ENCODE data around the gene ARHGAP30.

The ARHGAP30 gene

GRCh38 chr1:161086457-161086856, 16.8 kb upstream of the ARHGAP30 start:
- no peaks in the 10 kb centered on the region for H3K9me3 ChIP-seq (replicated peaks in 1 of 2; ENCODE audit: control insufficient read depth in 2 of 2, insufficient read depth in 1 of 2, low read depth in 1 of 2, low read length in 2 of 2)
- H4K91ac ChIP-seq (ENCODE audit: low read depth, low read length, poor library complexity): no peak overlapping the region
- peak overlapping the region; percentile 35 for H2AK5ac ChIP-seq (ENCODE audit: low read depth, low read length)
- H3K14ac ChIP-seq (ENCODE audit: low read length): no peak overlapping the region
- H3K4me3 ChIP-seq (ENCODE audit: low read length in 2 of 2): no peak overlapping the region
- no peak overlapping the region for H3K27ac ChIP-seq (replicated peaks; ENCODE audit: low read length)
- no peaks in the 10 kb centered on the region for H3K79me1 ChIP-seq (ENCODE audit: low read depth, low read length)
- no peak overlapping the region for H3K23ac ChIP-seq (ENCODE audit: low read depth, low read length, poor library complexity)
- H2BK15ac ChIP-seq (ENCODE audit: low read length): no peak overlapping the region
- no peaks in the 10 kb centered on the region for H3K36me3 ChIP-seq (replicated peaks in 1 of 2; ENCODE audit: control insufficient read depth in 2 of 2, insufficient read depth in 2 of 2, low read length in 2 of 2)
- H4K8ac ChIP-seq (ENCODE audit: low read depth, low read length): no peak overlapping the region
- H3K4me1 ChIP-seq (ENCODE audit: control insufficient read depth in 2 of 2, insufficient read depth in 1 of 2, low read depth in 1 of 2, low read length in 2 of 2): peaks cover 0 to 2% of the 10 kb centered on the region in 2 donors
- H3K27me3 ChIP-seq (ENCODE audit: control insufficient read depth in 3 of 3, insufficient read depth in 3 of 3, low read depth in 1 of 3, low read length in 3 of 3): peaks cover 0 to 47% (median 0%) of the 10 kb centered on the region in 3 experiments
- no peak overlapping the region for H3K18ac ChIP-seq (ENCODE audit: low read length)
- WGBS, 2 donors (ENCODE audit: extremely low coverage in 2 of 2, insufficient read length in 2 of 2, insufficient replicate concordance in 1 of 2): no CpG with 5 or more reads among the region's 4 CpGs
- no peak overlapping the region for H3K4me2 ChIP-seq (ENCODE audit: insufficient read depth, low read length, poor library complexity, severe bottlenecking)
- H3K4ac ChIP-seq (ENCODE audit: low read length): no peak overlapping the region
- H2BK120ac ChIP-seq (ENCODE audit: low read depth, low read length): no peak overlapping the region
- H2BK12ac ChIP-seq (ENCODE audit: low read length): no peak overlapping the region
- H2AFZ ChIP-seq (ENCODE audit: low read length): no peak overlapping the region
- no peak for DNase-seq (ENCODE audit: low spot score)
- H2BK5ac ChIP-seq (ENCODE audit: low read length): no peak overlapping the region
- H3K9ac ChIP-seq (ENCODE audit: low read depth, low read length, poor library complexity): no peak overlapping the region

GRCh38 chr1:161085165-161085564, 15.5 kb upstream of the ARHGAP30 start:
- no peak overlapping the region for H3K4ac ChIP-seq (ENCODE audit: low read length)
- no peak overlapping the region for H3K18ac ChIP-seq (ENCODE audit: low read length)
- H3K14ac ChIP-seq (ENCODE audit: low read length): no peak overlapping the region
- no peak overlapping the region for H3K27ac ChIP-seq (replicated peaks; ENCODE audit: low read length)
- no peaks in the 10 kb centered on the region for H3K79me1 ChIP-seq (ENCODE audit: low read depth, low read length)
- no peak overlapping the region for H3K4me2 ChIP-seq (ENCODE audit: insufficient read depth, low read length, poor library complexity, severe bottlenecking)
- H2BK5ac ChIP-seq (ENCODE audit: low read length): no peak overlapping the region
- no peak overlapping the region for H2BK15ac ChIP-seq (ENCODE audit: low read length)
- no peak overlapping the region for H4K91ac ChIP-seq (ENCODE audit: low read depth, low read length, poor library complexity)
- H3K36me3 ChIP-seq (replicated peaks in 1 of 2; ENCODE audit: control insufficient read depth in 2 of 2, insufficient read depth in 2 of 2, low read length in 2 of 2): no peaks in the 10 kb centered on the region
- no peak overlapping the region for H3K9ac ChIP-seq (ENCODE audit: low read depth, low read length, poor library complexity)
- H3K23ac ChIP-seq (ENCODE audit: low read depth, low read length, poor library complexity): no peak overlapping the region
- no CpG with 5 or more reads among the region's 2 CpGs for WGBS, 2 donors (ENCODE audit: extremely low coverage in 2 of 2, insufficient read length in 2 of 2, insufficient replicate concordance in 1 of 2)
- H3K4me1 ChIP-seq (ENCODE audit: control insufficient read depth in 2 of 2, insufficient read depth in 1 of 2, low read depth in 1 of 2, low read length in 2 of 2): peaks cover 3 to 6% of the 10 kb centered on the region in 2 donors
- no peak overlapping the region for H2AFZ ChIP-seq (ENCODE audit: low read length)
- no peaks in the 10 kb centered on the region for H3K9me3 ChIP-seq (replicated peaks in 1 of 2; ENCODE audit: control insufficient read depth in 2 of 2, insufficient read depth in 1 of 2, low read depth in 1 of 2, low read length in 2 of 2)
- H3K27me3 ChIP-seq (ENCODE audit: control insufficient read depth in 3 of 3, insufficient read depth in 3 of 3, low read depth in 1 of 3, low read length in 3 of 3): peaks cover 0 to 39% (median 0%) of the 10 kb centered on the region in 3 experiments
- H4K8ac ChIP-seq (ENCODE audit: low read depth, low read length): no peak overlapping the region
- no peak overlapping the region for H2BK120ac ChIP-seq (ENCODE audit: low read depth, low read length)
- DNase-seq (ENCODE audit: low spot score): no peak
- no peak overlapping the region for H2AK5ac ChIP-seq (ENCODE audit: low read depth, low read length)
- H2BK12ac ChIP-seq (ENCODE audit: low read length): no peak overlapping the region
- H3K4me3 ChIP-seq (ENCODE audit: low read length in 2 of 2): no peak overlapping the region

- Histone ChIP-seq H3K18ac (ENCODE audit: low read length) (no peak overlapping the region), H3K14ac (ENCODE audit: low read length) (no peak overlapping the region), H2AK5ac (ENCODE audit: low read depth, low read length) (no peak overlapping the region), H3K27ac (replicated peaks; ENCODE audit: low read length) (no peak overlapping the region), H2BK12ac (ENCODE audit: low read length) (no peak overlapping the region), H3K4me3 (ENCODE audit: low read length in 2 of 2) (no peak overlapping the region), H2BK15ac (ENCODE audit: low read length) (no peak overlapping the region), H4K8ac (ENCODE audit: low read depth, low read length) (no peak overlapping the region), H2BK5ac (ENCODE audit: low read length) (no peak overlapping the region), H3K4me2 (ENCODE audit: insufficient read depth, low read length, poor library complexity, severe bottlenecking) (no peak overlapping the region), H2BK120ac (ENCODE audit: low read depth, low read length) (no peak overlapping the region), H3K27me3 (ENCODE audit: control insufficient read depth in 3 of 3, insufficient read depth in 3 of 3, low read depth in 1 of 3, low read length in 3 of 3) (peaks cover 0 to 35% (median 0%) of the 10 kb centered on the region in 3 experiments), H3K9ac (ENCODE audit: low read depth, low read length, poor library complexity) (no peak overlapping the region), H3K4ac (ENCODE audit: low read length) (no peak overlapping the region), H4K91ac (ENCODE audit: low read depth, low read length, poor library complexity) (no peak overlapping the region), H3K4me1 (ENCODE audit: control insufficient read depth in 2 of 2, insufficient read depth in 1 of 2, low read depth in 1 of 2, low read length in 2 of 2) (peaks cover 4 to 6% of the 10 kb centered on the region in 2 donors), H3K79me1 (ENCODE audit: low read depth, low read length) (no peaks in the 10 kb centered on the region), H3K9me3 (replicated peaks in 1 of 2; ENCODE audit: control insufficient read depth in 2 of 2, insufficient read depth in 1 of 2, low read depth in 1 of 2, low read length in 2 of 2) (no peaks in the 10 kb centered on the region), H2AFZ (ENCODE audit: low read length) (no peak overlapping the region), H3K36me3 (replicated peaks in 1 of 2; ENCODE audit: control insufficient read depth in 2 of 2, insufficient read depth in 2 of 2, low read length in 2 of 2) (no peaks in the 10 kb centered on the region), H3K23ac (ENCODE audit: low read depth, low read length, poor library complexity) (no peak overlapping the region)
- WGBS, 2 donors (ENCODE audit: extremely low coverage in 2 of 2, insufficient read length in 2 of 2, insufficient replicate concordance in 1 of 2): no CpG with 5 or more reads among the region's 1 CpG
- no peak for DNase-seq (ENCODE audit: low spot score)
Measured at GRCh38 chr1:161084597-161084988, 14.9 kb upstream of the ARHGAP30 start.

- no peaks in the 10 kb centered on the region for H3K9me3 ChIP-seq (replicated peaks in 1 of 2; ENCODE audit: control insufficient read depth in 2 of 2, insufficient read depth in 1 of 2, low read depth in 1 of 2, low read length in 2 of 2)
- H2AFZ ChIP-seq (ENCODE audit: low read length): no peak overlapping the region
- no peak for DNase-seq (ENCODE audit: low spot score)
- no peak overlapping the region for H3K4me3 ChIP-seq (ENCODE audit: low read length in 2 of 2)
- 100% methylated on average over 1 of the region's 10 CpGs; no CpG with 5 or more reads in 1 of the 2 donors for WGBS, 2 donors (ENCODE audit: extremely low coverage in 2 of 2, insufficient read length in 2 of 2, insufficient replicate concordance in 1 of 2)
- H3K14ac ChIP-seq (ENCODE audit: low read length): no peak overlapping the region
- H3K27me3 ChIP-seq (ENCODE audit: control insufficient read depth in 3 of 3, insufficient read depth in 3 of 3, low read depth in 1 of 3, low read length in 3 of 3): peaks cover 0 to 31% (median 0%) of the 10 kb centered on the region in 3 experiments
- H3K36me3 ChIP-seq (replicated peaks in 1 of 2; ENCODE audit: control insufficient read depth in 2 of 2, insufficient read depth in 2 of 2, low read length in 2 of 2): no peaks in the 10 kb centered on the region
- H2BK12ac ChIP-seq (ENCODE audit: low read length): no peak overlapping the region
- H3K4me1 ChIP-seq (ENCODE audit: control insufficient read depth in 2 of 2, insufficient read depth in 1 of 2, low read depth in 1 of 2, low read length in 2 of 2): peaks cover 4 to 6% of the 10 kb centered on the region in 2 donors
- no peak overlapping the region for H2BK5ac ChIP-seq (ENCODE audit: low read length)
- H4K91ac ChIP-seq (ENCODE audit: low read depth, low read length, poor library complexity): no peak overlapping the region
- no peak overlapping the region for H3K27ac ChIP-seq (replicated peaks; ENCODE audit: low read length)
- H2BK120ac ChIP-seq (ENCODE audit: low read depth, low read length): no peak overlapping the region
- H3K18ac ChIP-seq (ENCODE audit: low read length): peak overlapping the region; percentile 16
- H3K23ac ChIP-seq (ENCODE audit: low read depth, low read length, poor library complexity): no peak overlapping the region
- H2AK5ac ChIP-seq (ENCODE audit: low read depth, low read length): peak overlapping the region; percentile 74
- no peak overlapping the region for H3K4me2 ChIP-seq (ENCODE audit: insufficient read depth, low read length, poor library complexity, severe bottlenecking)
- no peak overlapping the region for H2BK15ac ChIP-seq (ENCODE audit: low read length)
- no peak overlapping the region for H4K8ac ChIP-seq (ENCODE audit: low read depth, low read length)
- H3K79me1 ChIP-seq (ENCODE audit: low read depth, low read length): no peaks in the 10 kb centered on the region
- H3K4ac ChIP-seq (ENCODE audit: low read length): no peak overlapping the region
- H3K9ac ChIP-seq (ENCODE audit: low read depth, low read length, poor library complexity): no peak overlapping the region
Measured at GRCh38 chr1:161083748-161084596, 14.3 kb upstream of the ARHGAP30 start.
